Limb (tissue), 2 donors: Measurements from ENCODE around the gene NUDT2.

Experiments used
- DNase-seq, 2 donors: peaks; one replicate each; pipeline ENCODE4 v3.0.0-alpha.2; 2016; ENCODE audit errors: extremely low spot score in 2 of 2

The NUDT2 gene

DNA sequence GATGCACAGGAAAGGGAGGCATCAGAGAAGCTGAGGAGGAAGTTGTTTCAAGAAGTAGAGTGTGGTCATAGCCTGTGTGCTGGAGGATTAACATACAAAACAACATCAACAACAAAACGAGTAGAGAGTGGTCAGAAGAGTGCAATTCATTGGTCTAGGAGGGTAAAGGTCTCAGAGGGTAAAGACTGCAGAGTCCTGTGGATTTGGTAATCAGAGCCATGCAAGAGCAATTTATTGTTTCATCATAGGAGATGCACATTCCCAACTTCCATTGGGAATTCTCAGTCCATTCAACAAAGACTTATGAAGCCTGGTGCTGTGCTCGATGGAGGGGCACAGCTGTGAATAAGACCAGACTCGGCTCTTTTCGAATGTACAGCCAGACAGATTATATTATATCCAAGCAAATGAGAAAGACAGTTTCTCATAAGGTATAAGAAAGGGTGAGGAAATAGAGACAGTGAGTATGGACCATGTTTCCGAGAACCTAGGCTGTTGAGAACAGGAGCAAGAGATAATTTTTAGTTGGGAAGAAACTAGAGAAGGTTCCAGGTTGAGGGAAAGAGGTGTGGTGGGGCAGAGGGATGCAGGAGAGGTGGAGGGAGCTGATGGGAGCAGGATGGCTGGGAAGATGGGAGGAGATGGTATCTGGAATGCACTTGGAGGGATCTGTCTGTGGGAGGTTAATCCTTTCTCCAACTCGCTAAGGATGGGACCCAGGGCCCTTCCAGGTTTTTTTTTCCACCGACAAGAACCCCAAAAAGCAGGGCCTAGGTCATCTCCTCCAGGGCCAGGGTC, 55.2 kb downstream of the NUDT2 start:
- DNase-seq, result no peak

DNA sequence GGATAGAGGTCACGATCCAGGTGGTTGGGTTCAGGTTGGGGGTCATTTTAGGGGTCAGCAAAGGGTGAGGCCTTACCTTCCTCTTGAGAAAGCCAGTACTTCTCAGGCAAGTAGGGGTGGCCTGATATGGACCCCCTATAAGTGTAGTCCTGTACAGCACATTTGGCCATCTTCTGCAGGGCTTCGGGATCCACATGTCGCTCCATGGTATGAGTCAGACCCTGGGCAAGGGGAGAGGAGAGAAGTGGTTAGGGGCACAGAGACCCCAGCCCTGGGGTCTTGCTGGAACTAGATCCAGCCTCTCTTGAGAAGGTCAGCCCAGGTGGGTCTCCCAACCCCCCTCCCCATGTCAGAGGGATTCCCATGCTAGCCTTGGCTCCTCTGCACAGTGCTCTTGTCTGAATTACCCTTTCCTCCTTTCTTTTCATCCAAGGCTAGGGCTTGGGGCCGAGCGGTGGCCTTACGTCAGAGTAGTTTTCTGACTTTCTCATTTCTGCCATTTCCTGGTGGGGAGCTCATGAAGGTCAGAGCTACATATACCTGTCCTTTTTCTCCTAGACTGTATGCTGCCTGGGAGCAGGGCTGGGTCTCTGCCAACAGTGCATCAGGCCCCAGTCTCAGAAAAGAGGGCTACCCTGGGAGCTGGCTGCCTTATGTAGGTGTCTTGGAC, 56.3 kb downstream of the NUDT2 start:
- no peak for DNase-seq

DNA sequence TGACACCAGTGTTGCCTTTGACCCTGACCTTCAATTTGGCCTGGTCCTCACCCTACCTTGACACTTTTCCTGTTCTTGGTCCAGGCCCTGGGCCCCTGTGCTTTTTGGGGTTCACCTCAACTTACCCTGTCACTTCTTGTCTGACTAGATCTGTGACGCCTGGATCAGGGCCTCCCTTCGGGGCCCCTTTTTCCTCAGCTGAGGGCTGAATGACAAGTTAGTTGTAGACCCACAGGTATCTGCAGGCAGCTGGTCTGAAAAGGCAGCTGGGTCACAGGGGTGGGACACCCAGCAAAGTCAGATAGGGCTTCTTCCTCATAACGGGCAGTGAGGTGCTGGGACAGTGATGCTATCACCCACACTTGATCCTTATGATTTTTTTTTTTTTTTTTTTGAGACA, 57.3 kb downstream of the NUDT2 start:
- DNase-seq, result no peak

DNA sequence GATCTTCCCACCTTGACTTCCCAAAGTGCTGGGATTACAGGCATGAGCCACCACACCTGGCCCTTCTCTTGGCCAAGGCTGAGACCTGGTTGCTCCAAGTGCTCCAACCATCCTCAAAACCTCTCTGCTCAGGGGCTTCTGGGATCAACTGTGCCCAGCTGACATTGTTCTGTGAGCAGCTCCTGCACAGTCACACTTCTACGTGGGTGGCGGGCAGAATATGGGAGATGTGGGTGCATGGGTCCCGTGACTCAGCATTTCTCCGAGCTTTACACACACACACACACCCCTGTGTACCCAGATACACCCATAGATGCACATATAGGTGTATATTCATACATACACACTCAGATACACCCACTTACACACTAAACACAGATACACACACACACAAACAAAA, 57.9 kb downstream of the NUDT2 start:
- no peak for DNase-seq

DNA sequence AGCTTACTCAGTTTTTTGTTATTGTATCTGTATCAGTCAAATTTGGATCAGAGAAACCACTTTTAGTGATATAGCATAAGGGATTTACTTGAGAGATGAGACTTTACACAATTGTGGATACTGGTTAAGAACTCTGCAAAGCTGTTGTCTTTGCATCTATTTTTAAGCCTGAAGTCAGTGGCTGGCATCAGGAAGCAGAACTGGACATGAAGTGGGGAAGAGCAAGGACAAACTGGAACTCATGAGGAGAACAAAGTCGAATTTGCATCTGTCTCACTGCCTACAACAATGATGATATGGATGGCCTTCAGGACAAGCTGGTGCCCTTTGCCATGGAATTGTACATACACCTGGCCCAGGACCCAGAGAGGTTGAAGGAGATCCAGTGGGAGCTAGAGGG, 63.1 kb downstream of the NUDT2 start:
- DNase-seq, result no peak
